GM19328 (cell line): Measurements from ENCODE around the gene TNRC18.

Experiments
- ATAC-seq: cut with Tn5 transposase; IDR thresholded peaks from one replicate; pipeline ENCODE4 v1.9.1; 2021; ENCODE audit warnings: mild to moderate bottlenecking, moderate library complexity; ENCODE audit not compliant: unreplicated experiment

The TNRC18 gene

DNA sequence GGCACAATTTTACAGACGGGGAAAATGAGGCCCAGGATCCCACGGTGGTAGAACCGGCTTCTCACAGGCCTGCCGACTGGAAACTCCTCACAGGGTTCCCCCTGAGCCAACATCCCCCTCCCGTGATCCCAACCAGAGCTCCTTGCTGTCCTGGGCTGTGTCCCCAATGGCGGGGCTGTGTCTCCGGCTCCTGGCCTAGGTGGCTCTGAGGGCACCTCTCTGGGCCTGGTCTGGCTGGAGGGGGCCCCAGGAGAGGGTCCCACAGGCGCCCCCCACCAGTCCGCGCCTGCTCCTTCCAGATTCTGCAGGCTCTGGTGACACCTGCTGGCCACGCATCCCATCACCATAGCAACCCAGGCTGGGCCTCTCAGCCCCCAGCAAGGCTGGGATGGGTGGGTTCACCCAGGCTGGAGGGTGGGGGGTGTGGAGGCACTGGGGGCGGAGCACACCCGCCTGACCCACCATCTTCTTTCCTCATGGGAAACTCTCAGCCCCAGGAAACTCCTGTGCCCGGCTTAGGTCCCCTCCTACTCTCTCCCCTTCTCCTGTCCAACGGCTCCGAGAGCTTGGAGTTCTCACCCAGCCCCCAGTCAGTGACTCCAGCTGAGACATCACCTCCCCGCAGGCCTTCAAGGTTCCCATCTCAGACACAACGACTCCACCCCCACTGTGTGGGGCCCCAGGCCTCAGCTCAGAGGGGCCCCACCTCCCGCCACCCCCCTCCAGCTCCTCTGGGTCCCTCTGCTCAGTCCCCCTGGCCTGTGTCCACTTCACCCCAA, 27.1 kb upstream of the TNRC18 start:
- no peak for ATAC-seq

DNA sequence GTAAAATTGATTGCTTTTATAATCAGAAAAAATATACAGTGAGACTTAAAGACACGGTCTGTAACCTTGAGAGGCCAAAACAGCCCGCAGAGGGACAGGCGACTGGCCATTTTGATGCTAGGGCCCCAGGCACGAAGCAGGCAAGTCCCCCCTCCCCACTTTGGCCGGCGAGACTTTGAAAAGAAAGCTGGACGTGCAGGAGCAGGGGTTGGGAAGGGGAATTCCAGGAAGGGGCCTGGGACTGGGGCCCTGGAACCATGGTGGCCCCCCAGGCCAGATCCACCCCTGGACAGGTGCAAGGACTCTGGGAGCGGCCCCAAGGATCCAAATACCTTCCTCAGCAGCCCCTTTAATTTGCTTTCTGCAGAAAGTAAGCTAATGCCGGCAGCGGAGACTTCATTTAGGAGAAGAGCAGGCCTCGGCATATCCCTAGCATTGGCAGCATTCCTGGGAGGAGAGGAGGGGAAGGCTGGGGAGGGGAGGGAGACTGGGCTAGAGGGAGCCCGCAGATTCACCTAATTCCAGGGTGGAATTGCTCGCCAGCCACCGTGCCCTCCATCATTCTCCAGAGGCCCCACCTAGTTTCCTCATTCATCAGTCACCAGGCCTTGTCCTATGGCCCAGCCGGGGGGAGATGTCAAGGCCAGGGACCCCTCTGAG, 24.9 kb upstream of the TNRC18 start:
- no peak for ATAC-seq

DNA sequence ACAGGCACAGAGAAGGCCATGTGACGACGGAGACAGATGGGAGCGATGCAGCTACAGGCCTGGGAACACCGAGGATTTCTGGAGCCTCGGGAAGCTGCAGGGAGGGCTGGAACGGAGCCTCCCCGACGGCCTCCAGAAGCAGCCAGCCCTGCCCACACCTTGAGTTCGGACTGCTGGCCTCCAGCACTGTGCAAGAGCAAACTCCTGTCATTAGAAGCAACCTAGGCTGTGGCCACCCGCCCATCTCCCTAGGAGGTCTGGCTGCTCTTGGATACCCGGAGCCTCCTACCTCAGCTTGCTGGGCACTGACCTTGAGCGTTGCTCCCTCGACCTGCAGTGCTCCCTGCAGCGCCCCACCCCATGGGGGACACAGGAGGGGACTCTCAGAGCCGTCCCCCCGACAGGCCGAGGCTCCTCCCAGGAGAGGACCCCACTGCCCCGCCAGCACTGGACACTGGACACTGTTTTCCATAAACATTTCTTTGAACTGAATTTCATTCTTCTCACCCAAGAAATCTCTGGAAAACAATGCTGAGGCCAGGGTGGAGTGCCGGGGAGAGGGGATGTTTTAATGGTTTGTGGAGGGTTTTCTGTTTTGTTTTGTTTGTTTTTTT, 22.5 kb upstream of the TNRC18 start:
- no peak for ATAC-seq

DNA sequence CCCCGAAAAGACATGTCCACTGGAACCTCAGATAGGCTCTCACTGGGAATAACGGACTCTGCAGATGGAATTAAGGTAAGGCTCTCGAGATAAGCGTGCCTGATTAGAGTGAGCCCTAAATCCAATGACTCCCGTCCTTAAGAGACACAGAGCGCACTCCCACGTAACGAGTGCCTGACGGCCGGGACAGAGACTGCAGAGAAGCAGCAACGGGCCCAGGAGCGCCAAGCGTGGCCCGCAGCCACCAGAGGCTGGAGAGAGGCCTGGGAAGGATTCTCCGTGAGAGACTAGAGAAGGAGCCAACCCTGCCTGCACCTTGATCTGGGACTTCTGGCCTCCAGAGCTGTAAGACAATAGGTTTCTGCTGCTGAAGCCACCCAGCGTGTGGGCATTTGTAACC, 20.0 kb upstream of the TNRC18 start:
- ATAC-seq = no peak

DNA sequence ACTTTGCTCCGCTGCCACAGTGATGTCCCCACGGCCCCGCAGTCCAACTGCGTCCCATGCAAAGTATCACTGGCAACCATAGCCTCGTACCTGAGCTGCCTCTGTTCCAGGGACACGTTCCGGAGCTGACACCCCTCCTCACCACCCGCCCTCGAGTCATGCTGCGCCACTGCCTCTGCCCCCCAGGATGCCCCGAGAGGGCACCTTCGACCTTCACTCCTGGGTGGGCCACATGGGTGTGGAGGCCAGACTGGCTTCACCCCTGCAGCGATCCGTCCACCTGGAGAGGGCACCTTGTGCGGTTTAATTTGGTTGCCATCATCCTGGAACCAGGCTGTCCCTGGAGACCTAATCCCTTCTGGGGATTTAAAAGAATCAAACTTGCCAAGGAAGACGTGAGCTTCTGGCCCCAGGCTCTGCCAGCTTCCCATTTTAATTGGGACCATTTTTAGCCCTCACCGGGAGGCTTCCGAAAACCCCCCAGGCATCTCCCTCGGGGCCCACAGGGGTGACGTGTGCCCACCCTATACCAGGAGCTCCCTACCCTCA, 19.2 kb upstream of the TNRC18 start:
- no peak for ATAC-seq

DNA sequence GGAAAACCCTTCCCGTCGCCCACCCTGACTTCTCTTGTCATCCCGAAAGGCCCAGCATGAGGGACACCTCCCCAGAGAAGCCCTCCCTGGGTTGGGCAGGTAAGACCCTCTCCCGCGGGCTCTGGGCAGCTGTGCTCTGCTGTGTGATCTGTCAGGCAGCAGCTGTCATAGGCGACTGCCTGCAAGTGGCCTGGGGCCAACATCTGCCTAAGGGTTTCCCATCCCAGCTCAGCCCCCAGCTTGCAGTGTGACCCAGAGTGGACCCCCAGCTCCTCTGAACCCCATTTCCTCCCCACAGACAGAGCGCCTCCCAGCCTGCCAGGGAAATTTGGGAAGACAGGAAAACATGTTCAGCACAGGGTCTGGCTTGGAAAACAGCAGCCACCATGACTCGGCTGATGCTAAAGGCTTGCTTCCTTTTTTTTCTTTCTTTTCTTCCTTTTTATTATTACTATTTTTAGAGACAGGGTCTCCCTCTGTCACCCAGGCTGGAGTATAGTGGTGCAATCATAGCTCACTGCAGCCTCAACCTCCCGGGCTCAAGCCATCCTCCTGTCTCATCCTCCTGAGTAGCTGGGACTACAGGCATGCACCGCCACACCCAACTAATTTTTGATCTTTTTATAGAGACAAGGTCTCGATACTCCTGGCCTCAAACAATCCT, 18.3 kb upstream of the TNRC18 start:
- no peak for ATAC-seq

DNA sequence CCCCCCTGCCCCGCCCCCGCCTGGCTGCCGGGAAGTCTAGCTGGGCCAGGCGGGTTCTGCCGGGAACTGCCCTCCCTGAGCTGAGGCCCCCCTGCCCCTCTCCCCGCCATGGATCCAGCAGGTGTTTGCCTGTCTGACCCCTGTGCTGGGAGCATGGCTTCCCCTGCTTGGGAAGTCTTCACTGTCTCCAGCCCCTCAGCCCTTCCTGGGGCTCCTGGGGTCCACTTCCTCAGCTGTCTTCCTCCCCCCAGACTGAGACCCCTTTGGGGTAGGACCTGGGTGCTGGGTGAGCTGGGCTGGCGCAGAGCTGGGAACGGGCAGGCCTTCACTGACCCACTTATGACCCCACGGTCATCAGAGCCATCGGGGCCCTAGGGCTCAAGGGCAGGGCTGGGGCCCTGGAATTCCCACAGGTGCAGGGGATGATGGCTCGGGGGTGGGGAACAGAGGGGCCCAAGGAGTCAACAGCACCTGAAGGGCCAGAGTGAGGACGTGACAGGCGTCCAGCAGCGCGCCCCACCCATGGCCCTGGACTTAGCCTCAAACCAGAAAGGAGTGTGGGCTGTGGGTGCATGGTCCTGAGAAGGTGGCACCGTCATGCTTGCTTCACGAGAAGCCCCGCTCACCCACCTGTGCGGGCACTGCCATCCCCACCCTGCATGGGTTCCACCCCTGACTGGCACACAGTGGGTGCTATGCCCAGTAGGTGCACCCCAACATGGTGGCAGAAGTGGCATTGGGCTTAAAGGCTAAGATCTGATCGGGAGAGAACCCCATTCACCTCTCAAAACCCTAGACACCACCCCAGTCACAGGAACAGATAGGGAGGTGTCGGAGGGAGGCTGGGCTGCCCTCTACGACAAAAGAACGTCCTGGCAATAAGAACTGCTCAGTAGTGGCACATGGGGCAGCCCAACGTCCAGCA, 16.2 kb upstream of the TNRC18 start:
- ATAC-seq = no peak

DNA sequence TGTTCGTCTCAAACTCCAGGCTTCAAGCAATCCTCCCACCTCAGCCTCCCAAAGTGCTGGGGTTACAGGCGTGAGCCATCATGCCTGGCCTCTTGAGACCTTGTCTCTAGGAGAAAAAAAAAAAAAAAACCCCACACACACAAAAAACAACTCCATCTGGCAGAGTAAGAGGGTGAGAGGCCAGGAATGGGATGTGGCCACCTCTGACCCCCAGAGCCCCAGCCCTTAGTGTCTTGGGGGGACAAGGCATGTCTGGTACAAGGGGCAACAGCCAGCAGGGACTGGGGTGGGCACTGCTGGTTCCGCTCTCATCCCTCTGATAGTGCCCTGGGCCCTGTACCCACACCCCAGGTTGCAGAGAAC, 15.6 kb upstream of the TNRC18 start:
- no peak for ATAC-seq

DNA sequence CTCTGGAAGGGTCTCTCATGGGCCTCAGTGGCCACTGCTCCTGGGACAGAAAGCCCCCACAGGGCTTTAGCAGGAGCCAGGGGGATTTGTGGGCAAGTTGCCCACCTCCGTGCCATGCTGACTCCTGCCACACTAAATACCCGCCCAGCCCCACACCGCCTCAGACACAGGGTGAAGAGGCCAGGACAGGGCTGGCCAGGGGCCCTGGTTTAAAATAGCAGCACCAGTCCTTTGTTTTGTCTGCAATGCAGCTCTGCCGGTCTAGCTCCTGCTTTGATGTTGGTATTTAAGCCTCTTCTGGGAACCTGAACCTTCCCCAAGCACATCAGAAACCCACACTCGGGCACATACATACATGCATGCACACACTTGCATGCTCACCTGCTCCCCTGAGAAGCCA, 14.4 kb upstream of the TNRC18 start:
- no peak for ATAC-seq

DNA sequence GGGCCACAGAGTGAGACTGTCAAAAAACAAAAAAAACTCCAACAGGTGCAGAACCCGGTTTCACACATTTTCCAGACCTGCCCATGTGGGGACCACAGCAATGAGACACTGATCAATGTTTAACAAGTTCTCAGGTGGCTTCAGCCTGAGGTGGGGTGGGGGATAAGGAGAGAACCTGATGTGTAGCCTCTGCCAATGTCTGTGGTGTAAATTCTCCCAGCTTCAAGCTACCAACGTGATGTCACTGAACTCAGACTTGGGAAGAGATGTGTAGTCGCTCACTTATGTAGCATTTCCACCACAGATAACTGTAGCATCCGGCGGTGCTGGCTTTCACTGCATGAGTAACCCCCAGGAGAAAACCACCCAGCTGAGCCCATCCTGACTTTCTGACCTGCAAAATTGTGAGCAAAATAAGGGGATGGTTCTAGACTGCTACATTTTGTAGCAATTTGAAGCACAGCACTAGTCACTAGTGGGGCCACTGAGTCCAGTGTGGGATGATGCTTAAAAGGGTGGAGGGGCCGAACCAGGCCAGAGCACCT, 13.8 kb upstream of the TNRC18 start:
- ATAC-seq = no peak

DNA sequence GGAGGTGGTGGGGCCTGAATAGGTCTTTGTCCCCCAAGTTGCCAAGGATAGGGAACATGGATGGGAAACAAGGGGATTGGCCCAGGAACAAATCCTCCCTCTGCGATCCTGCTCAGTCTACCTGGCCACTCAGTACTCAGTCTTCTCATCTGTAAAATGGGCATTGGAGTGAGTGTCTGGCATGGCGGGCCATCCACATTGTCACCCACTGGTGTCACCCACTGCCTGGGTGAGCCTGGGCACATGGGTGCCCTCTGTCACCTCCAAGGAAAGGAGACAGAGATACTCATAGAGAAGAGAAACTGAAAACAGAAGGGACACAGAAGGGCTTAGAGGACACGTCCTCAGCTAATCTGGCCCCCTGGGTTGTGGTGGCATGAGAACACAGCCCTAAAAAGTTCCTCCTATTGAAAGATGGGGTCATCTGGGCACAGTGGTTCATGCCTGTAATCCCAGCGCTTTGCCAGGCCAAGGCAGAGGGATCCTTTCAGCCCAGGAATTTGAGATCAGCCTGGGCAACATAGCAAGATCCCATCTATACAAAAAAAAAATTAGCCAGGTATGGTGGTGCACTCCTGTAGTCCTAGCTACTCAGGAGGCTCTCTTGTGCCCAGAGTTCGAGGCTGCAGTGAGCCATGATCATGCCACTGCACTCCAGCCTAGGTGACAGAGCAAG, 12.5 kb upstream of the TNRC18 start:
- ATAC-seq = no peak

DNA sequence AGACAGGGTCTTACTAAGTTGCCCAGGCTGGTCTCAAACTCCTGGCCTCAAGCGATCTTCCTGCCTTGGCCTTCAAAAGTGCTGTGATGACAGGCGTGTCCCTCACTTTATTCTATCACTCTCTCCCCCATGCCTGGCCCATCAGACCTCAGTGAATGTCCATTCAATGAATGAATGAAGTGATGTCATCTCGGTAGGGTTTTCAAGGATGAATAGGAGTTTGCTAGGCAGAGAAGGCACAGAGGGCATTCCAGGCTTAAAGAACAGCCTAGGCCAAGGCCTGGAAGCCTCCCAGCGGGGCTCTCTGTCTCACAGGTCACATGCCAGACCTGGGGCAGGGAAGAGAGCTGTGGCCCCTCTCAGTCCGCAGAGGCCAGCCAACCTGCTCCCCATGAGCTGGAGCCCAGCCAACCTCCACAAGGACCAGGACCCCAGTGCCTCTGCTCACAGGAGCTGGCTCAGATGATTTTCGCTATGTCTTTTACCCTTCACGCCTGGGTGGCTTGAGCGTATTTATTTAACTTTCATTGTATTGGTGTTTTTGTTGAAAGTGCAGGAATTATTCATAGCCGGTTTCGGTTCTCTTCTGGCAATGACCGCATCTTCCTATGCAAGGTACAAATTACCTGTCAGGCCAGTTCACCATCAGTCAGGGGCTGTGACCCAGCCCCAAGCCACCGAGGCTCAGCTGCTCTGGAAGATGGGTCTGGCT, 11.8 kb upstream of the TNRC18 start:
- ATAC-seq = no peak

DNA sequence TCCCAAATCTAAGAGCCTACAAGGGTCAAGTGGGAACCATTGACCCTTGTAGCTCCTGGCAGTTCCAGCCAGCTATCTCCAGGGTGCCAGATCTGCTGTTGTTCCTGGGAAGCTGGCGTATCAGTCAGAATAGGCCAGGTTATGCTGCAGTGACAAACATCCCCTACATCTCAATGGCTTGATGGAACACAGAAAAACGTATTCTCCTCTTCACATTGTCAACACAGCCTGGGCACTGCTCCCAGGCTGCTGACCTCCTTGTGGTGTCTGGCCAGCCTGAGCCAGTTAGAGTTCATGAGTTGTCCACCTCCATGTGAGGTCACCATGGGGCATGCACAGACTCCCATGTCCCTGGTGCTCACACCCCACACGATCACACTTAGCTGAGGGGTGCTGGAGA, 9.5 kb upstream of the TNRC18 start:
- ATAC-seq = no peak

DNA sequence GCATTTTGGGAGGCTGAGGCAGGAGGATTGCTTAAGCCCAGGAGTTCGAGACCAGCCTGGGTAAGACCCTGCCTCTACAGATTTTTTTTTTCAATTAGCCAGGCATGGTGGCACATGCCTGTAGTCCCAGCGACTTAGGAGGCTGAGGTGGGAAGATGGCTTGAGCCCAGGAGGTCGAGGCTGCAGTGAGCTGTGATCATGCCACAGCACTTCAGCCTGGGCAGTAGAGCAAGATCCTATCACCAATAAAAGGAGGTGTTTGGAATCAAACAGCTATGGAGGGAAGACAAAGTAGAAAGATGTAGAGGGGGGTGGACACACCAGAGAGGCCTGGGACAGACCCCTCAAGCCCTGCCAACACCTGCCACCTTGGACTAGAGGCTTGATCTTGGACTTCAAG, 9.1 kb upstream of the TNRC18 start:
- ATAC-seq = no peak

DNA sequence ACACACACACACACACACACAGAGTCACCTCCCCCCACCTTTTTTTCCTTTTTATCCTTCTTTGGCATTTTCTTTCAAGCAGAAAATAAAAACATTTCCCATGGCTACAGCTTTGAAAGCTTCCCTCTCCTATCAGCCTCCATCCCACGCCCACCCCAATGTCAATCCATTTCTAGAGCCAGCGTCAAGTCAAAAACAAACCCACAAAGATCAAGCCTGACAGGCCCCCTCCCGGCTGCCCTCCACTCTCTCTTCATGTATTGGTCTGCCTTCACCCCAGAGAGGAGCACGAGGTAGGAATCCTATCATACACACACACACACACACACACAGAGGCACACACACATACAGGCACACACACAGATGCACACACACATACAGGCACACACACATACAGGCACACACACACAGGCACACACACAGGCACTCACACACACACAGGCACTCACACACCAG, 8.0 kb upstream of the TNRC18 start:
- ATAC-seq = no peak

DNA sequence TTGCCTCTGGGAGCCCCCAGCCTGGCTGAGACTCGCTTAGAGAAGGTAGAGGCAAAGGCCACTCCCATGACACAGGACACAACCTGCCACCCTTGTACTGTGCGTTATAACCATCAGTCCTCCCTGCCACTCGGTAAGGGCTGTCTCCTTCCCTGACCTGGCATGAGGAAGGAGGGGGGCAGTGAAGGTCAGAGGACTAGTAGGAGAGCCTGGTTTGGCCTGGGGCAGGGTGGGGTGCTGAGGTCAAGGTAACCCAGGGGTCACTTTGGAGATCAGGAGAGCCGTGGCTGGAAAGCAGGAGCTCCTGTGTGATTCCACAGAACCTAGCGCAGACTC, 6.9 kb upstream of the TNRC18 start:
- no peak for ATAC-seq

DNA sequence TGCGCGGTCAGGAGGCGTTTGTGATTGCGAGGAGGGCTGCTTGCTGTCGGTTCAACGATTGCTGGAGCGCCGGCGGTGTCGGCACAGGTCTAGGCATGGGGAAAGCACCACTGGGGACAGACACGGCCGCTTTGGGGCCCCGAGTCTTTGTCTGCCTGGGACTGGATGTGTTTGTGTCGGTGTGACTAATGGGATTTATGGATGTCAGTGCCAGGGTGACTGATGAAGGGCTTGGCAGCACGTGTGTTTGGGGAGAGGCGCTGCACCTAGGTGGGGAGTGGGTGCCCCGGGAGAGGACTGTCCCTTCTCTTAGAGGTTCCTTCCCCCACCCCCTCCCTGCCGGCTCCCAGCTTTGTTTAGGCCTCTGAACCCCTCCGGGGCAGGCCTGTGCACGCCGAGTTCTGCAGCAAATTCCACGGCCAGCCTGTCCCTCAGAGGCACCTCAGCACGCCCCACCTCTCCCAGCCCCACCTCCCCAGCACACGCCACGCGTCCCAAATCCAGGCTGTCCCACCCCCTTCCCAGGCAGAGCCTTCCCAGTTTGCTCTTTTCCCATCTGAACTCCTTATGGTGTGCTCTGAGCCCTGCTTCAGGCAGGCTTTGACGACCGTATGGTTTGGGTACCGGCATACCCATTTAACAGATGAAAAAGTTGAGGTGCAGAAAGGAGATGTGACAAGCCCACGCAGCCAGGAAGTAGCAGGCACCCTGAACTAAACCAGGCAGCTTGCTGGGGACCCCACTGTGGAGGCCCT, 6.4 kb upstream of the TNRC18 start:
- ATAC-seq = no peak

DNA sequence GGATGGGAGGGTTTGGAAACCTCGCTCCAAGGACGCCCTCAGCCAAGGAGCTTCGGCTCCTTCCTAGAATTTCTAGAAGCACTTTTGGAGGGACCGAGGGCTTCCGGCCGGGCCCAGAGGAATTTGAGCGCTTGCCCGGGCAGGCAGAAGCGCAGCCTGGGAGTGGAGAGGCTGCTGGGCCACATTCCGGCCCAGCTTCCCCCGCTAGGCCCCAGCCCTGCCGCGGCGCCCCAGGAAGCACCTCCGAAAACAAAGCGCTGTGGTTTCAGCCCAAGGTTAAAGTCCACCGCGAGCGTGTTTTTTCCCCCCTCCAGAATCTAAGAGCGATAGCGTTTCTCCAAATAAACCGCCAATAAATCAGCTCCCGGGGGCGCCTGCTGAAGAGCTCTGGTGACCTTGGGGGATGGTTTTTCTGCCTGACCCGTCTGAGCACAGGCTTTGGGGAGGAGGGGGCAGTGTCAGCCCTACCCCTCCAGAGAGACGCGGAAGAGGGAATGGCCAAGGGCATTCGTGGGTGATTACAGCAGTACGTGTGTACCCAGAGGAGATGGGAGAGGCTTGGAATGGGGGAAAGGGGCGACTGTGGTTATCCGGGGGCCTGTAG, 5.7 kb upstream of the TNRC18 start:
- no peak for ATAC-seq
